HG03175 (cell line): ENCODE measurements around the gene LIMS2.

Experiments used
- ATAC-seq: cut with Tn5 transposase; IDR thresholded peaks from one replicate; pipeline ENCODE4 v1.9.1; 2021; ENCODE audit warnings: mild to moderate bottlenecking, moderate library complexity; ENCODE audit not compliant: unreplicated experiment

Gene LIMS2

DNA sequence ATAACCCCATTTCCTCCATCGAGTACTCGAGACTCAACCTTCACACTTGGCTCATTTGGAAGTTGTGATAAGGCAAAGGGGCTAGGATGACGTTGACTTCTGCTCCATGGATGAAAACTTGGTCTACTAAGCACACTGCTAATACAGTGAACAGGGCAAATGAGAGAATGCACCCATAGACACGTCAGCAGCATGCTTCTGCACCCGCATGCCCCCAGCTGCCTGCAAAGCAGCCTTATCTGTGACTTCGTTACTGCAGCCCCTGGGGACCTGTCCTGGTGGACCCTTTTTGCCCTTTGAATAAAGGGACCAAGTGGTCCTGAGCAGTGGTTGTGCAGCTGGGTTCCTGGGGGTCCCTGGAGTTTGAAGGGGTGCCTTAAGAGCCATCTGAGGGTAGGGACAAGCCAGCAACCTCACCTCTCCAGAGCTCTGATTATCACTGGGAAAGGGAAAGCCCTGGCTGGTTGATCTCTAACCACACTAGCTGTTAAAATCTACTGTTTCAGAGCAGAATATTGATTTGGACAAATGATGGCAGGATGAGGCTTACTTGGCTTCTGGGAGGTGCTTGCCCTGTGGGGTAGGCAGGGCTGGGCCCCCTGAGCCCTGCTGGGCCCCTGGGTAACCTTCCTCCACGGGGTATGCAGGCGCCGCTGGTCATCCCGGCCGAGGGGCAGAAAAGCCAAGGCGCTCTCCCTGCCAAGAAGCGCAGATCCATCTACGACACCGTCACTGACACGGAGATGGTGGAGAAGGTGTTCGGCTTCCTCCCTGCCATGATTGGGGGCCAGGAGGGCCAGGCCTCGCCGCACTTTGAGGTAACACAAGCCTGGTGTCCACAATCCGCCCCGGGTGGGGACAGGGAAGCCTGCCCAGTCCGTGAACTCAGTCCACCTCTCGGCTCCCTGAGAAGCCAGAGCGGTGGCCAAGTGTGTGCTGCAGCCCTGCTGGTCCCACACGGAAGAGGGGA is 67.0 kb downstream of the LIMS2 start:
- ATAC-seq = no peak

DNA sequence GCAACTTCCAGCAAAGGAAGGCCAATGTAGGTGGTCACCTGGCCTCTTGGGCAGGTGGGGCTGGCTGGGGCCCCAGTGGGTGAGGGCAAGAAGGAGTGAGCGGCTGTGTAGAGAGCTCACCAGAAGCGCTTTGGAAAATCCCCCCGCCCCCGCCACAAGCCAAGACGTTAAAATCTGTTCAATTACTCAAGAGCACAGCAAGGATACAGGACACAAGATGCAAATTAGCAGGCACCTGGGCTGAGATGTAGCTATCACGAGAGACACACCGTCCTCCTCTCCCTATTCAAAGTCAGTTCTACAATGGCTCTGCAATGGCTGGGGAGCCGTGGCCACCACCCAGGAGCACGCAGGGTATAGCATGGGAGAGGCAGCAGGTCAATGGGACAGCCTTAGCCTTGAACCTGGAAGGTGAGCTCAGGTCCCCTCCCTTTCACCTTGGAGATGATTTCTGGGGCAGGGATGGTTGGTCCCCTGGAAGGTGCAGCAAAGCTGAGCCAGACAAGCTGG is 67.9 kb downstream of the LIMS2 start:
- ATAC-seq = no peak

DNA sequence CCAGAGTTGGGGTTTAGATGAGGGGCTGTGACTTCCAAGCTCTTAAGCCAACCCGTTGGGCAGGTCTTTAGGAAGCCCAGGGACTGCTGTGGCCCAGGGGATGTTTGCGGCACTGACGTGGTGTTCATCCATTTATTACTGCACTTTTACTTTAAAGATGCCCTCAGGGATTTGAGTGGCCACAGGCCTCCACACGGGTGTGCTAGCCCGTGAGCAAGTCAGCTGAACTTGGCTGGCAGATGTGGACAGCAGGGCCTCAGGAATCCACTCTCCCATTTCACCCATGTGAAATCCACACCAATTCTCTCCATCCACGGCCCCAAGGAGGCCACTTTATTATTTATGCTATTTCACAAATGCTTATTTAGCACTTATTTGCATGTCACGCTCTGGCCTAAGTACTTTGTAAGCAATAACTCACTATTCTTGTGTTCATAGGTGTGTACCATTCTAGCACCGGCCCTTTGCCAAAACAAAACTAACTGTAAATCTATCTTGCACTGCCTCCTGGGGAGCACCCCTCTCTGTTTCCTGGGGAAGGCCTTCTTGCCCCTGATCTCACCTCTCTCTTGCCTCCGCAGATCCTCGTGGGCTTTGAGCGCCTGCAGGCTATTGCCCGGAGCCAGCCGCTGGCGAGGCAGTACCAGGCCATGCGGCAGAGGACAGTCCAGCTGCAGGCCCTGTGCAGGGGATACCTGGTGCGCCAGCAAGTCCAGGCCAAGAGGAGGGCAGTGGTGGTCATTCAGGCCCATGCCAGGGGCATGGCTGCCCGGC is 68.5 kb downstream of the LIMS2 start:
- no peak for ATAC-seq

DNA sequence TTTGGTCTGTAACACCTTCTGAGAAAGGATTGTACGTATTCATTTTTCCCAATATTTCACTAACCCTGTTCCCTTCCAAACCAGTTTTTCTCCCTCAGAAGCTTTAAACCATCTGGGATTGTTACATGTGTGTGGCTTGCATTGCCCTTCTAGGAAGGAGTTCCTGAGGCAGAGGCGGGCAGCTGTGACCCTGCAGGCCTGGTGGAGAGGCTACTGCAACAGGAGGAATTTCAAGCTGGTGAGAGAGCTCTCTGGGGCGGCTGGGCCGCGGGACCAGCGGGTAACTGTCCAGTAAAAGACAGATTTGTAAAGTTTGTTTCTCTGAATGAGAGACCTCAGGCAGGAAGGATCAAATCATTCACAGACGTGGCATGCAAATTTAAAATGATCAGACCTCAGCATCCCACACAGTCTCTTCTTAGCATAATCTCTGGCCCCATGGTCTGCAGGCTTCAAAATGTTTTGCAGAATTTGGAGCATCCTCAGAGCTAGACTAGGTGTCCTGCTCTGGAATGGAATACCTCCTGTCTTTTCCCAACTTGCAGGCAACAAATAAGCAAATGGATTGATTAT is 69.6 kb downstream of the LIMS2 start:
- ATAC-seq = no peak

- no peak for ATAC-seq
Measured at GRCh38 chr2:127604986-127605385, 70.3 kb downstream of the LIMS2 start.

GRCh38 chr2:127599211-127599610 is 76.1 kb downstream of the LIMS2 start:
- ATAC-seq = no peak

DNA sequence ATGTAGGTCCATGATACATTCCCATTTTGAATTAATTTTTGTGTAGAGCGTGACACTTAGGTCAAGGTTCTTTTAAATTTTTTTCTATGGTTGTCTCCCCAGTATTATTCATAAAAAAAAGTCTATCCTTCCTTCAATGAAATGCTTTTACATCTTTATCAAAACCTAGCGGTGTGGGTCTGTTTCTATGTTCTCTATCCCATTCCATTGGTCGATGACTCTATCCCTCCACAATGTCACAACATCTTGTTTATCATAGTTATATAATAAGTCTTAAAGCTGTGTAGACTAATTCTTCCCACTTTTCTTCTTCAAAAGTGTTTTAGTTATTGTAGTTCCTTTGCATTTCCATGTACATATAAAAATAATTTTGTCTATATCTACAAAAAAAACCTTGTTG is 76.6 kb downstream of the LIMS2 start:
- ATAC-seq = no peak

DNA sequence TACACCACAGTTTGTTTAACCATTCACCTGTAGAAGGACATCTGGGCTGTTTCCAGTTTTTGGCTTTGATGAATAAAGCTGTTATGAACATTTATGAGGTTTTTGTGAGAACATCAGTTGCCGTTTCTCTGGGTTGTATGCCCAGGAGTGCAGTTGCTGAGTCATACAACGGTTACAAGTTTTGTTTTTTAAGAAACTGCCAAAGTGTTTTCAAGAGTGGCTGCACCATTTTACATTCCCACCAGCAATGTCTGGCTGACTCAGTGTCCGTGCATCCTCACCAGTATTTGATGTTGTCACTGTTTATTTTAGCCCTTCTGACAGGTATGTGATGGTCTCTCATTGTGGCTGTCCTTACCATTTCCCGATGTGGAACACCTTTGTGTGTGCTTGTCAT is 77.3 kb downstream of the LIMS2 start:
- no peak for ATAC-seq

DNA sequence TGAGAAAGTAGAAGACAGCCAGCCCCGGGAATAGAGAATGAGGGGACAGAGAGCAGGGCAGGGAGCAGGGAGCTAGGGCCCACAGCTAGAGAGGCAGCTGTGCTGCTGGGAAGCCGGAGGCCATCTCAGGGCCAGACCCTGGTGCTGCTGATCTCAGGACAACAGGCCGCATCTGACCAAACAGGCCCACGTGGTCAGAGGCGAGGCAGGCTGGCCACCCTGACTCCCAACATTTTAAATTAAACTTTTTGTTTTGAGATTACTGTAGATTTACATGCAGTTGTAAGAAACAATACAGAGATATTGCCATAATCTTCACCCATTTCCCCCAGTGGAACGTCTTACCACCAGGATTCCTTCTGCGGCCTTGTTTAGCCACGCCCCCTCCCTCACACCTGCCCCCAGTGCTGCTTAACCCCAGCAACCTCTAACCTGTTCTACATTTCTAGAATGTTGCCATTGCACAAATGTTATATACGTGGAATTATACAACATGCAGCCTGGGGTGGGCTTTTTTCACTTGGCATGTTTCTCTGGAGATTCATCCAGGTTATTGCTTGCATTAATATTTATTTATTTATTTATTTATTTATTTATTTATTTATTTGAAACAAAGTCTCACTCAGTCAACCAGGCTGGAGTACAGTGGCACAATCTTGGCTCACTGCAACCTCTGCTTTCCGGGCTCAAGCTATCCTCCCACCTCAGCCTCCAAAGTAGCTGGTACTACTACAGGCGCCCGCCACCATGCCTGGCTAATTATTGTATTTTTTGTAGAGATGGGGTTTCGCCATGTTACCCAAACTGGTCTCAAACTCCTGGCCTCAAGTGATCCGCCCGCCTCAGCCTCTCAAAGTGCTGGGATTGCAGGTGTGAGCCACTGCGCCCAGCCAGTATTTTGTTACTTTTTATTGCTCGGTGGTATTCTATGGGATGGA is 78.0 kb downstream of the LIMS2 start:
- ATAC-seq = no peak

DNA sequence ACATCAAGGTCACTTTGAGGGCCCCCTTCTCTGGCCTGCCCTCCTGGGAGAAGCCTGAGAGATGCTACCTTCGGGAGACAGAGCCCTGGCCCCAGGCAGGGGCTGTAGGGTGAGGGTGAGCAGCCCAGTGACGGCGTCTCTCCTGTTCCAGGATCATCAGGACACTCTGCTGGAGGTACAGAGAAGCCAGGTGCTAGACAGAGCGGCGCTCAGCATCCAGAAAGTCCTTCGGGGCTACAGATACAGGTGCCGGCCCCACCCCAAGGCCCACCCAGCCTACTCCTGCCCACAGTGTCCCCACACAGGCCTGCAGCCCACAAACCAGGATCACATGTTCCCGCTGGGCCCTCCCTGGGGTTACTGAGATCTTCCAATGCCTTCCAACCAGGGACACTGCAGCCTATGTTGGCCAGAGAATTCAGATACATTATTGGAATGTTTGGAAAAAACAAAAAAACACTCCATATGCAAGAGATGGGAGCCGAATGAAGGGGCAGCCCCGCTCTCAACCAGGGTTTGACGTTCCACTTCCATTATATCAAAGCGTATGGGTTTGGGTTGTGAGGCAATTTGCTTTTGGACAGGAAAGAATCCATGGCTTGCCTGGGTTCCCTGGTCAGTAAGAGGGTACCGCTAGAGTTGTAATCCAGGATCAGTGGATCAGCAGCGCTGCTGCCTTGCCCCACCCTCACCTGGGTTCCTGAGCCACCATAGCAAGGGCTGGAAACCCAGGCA is 78.9 kb downstream of the LIMS2 start:
- no peak for ATAC-seq

DNA sequence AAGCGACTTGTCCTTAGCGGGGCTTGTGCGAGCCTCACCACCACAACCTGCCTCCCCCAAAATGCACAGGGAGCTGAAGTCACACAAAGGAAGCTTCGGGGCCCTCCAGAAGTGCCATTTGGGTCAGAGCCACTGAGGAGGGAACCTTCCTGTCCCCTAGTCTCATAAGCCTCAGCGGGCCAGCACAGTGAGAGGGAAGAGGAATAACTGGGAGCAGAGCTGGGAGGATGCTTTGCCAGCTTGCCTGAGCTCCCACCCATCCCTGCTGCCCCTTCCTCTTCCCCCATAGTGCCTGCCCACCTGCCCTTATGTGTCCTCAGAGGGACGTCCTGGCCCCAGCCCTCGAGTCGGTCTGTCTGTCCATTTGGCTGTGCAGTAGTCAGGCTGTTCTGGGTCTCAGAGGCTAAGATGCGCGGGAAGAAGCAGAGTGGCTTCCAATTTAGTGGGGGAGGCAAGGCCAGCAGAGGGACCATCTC is 81.2 kb downstream of the LIMS2 start:
- ATAC-seq = no peak

DNA sequence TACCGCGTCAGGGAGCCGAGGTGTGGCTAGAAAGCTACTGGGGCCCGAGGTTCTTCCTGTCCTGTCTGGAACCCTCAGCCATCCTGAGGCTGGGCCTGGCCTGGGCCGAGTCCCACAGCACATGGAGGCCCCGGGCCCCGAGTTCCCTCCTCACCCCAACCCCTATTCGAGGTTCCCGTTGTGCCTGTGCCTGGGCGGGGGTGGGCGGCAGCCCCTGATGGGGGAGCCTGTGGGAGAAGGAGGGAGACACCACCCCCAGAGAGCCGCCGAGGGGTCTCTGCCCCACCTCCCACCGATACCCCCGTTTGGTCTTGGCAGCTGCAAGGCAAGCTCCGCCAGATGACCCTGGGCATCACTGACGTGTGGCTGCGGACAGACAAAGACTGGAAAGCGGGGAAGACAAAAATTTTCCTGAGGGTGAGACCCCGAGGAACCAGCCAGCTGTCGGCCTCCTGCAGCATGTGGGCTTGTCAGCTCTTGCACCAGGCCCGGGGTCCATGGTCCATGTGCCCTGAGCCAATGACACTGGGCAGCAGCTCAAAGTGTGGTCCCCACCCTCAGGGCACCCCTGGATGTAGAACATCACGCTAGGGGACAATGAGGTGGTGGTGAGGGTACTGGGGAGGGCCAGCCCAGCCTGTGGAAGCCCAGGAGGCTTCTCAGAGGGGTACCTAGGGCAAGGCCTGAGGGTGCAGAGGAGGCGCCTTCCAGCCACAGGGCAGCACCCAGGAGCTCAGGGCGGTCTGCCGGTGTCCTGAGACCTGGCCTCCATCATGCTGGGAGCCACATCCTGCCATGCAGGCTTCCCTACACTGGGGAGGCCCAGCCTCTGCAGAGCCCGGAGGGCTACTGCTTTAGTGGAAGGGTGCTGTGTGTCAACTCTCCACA is 81.9 kb downstream of the LIMS2 start:
- ATAC-seq = no peak

DNA sequence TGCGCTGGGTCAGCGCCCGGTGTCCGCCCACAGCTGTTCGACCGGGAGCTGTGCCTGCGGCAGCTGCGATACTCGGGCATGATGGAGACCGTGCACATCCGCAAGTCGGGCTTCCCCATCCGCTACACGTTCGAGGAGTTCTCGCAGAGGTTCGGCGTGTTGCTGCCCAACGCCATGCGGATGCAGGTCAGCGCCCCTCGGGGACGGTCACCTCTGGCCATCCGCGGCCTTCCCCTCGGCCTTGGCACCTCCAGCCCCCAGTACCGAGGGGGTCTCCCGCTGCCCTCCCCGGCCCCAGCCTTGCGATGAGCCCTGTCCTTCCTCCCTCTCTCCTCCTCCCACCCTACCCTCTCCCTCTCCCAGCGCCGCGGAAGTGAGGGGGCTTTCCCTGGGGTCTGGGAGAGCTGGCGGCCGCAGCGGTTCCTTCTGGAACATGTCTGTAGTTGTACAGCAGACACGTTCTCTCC is 82.5 kb downstream of the LIMS2 start:
- ATAC-seq = no peak

GRCh38 chr2:127591221-127591923 is 84.0 kb downstream of the LIMS2 start:
- ATAC-seq = peak; percentile 60

GRCh38 chr2:127590386-127591190 is 84.7 kb downstream of the LIMS2 start:
- ATAC-seq = no peak

- ATAC-seq = no peak
Measured at GRCh38 chr2:127589841-127590240, 85.5 kb downstream of the LIMS2 start.

- ATAC-seq = no peak
Measured at GRCh38 chr2:127589358-127589757, 86.0 kb downstream of the LIMS2 start.
